ENCODE data around the gene POTEJ. TPM values are rescaled to one million over a fixed set of nuclear protein-coding genes. Genes with fewer than 3 reads are reported as not detected.
"Not testable (repeated sequence)": the region's sequence is repeated elsewhere in the genome, so short reads cannot be mapped to it uniquely, and the experiment has no call there.

POTEJ gene
- total RNA-seq (2013; cell fraction: nucleolus; rRNA removed), result not detected in 2 replicates
- not detected in 2 replicates for total RNA-seq (2014; rRNA removed)
- total RNA-seq (2014; rRNA removed; fragmentation: Illumina TruSeq; extraction: Trizol), result not detected in 2 replicates
- total RNA-seq (2021), result not detected in 2 replicates
- not detected for polyA plus RNA-seq (2011; ENCODE audit: low read depth)
- polyA plus RNA-seq (2011; rRNA removed), result not detected in 2 replicates
- not detected in 2 replicates for polyA plus RNA-seq (2011; cell fraction: cytosol; rRNA removed)
- not detected in 2 replicates for polyA plus RNA-seq (2011; cell fraction: nucleus; rRNA removed)
- polyA plus RNA-seq (2012), result not detected in 2 replicates
- not detected in 2 replicates for polyA plus RNA-seq (2014; fragmentation: Illumina TruSeq; extraction: Trizol)
- polyA plus RNA-seq (2014; fragmentation: Nextera tagmentation; extraction: Ambion mirVana), result not detected
- polyA plus RNA-seq (2014; rRNA removed), result not detected in 2 replicates
- polyA plus RNA-seq (2016; fragmentation: Nextera tagmentation; extraction: Ambion mirVana), result not detected
- not detected in 2 replicates for polyA minus RNA-seq (2011; rRNA and poly(A)+ RNA removed)
- polyA minus RNA-seq (2011; cell fraction: cytosol; rRNA and poly(A)+ RNA removed), result not detected in 2 replicates
- polyA minus RNA-seq (2011; cell fraction: nucleus; rRNA and poly(A)+ RNA removed), result not detected in 2 replicates
- percentile 12 among the genes with signal in this experiment for Bru-seq, nascent RNA
- BruChase-seq, experiment 1, labeled RNA remaining after a 6-hour chase, result percentile 9 among the genes with signal in this experiment
- BruChase-seq, experiment 2, labeled RNA remaining after a 2-hour chase, result percentile 15 among the genes with signal in this experiment
- long read RNA-seq, experiment 1, partial matches to known transcripts, result 0 of 8 reads
- long read RNA-seq, experiment 1, other reads (novel, unspliced or antisense), result 8 of 8 reads
- long read RNA-seq, experiment 2, result 0 reads

DNA sequence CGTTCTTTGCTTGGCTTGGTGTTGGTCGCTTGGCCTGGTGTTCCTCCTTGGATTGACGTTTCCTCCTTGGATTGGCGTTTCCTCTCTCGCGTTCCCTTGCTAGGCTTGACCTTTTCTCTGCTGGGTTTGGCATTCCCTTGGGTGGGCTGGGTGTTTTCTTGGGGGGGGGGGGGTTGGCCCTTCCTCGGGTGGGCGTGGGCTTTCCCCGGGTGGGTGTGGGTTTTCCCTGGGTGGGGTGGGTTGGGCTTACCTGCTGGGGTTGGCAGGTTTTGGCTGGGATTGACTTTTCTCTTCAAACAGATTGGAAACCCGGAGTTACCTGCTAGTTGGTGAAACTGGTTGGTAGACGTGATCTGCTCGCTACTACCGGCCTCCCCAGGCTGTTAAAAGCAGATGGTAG lies at the start of gene POTEJ:
Gene POTEJ (plus strand): TSS at position 301 of the 400 bp plus-strand sequence. CDS start 93 bp downstream, at position 394.
- ATAC-seq; CTCF ChIA-PET; in situ Hi-C loops (cut with MboI): not testable (repeated sequence)

DNA sequence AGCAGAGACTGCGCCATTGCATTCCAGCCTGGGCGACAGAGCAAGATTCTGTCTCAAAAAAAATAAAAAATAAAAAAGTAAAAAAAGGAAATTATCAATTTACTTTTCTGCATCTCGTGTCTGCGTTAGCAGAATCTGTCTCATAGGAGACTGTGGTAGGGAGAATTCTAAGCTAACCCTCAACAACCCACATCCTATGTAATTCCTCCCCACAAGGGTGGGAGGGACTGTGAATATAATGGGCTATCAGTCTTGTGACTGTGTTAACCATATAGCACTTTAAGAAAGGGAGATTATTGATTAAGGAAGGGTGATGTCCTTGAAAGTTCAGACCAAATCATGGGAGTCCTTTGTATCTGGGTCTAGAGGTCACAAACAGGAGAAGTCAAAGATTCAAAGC lies 45.1 kb upstream of the POTEJ start:
- FAIRE-seq; BruUV-seq (replicated peaks); H3K79me2 ChIP-seq (ENCODE audit: control insufficient read depth, insufficient read depth, low read length): not testable (repeated sequence)

More for the DNA sequence above, at the start of gene POTEJ:
- BruUV-seq (replicated peaks); SMC1A ChIA-PET (ENCODE audit: uncharacterized antibody, unreplicated experiment); H2AFZ ChIP-seq (ENCODE audit: control insufficient read depth, low read depth, low read length); DNase-seq (ENCODE audit: low read depth, low spot score); H3K4me3 ChIP-seq; H3K4me1 ChIP-seq (ENCODE audit: control insufficient read depth, insufficient read depth, low read length); H3K9me3 ChIP-seq (replicated peaks; ENCODE audit: control insufficient read depth, insufficient read depth, low read length); H4K20me1 ChIP-seq (ENCODE audit: control insufficient read depth, insufficient read depth); FAIRE-seq; H3K27ac ChIP-seq (ENCODE audit: control insufficient read depth, insufficient read depth); POLR2A ChIA-PET; RAD21 ChIA-PET (ENCODE audit: unreplicated experiment); H3K4me2 ChIP-seq (ENCODE audit: control insufficient read depth, insufficient read depth); H3K36me3 ChIP-seq (ENCODE audit: control insufficient read depth in 2 of 2, insufficient read depth in 2 of 2, low read length in 1 of 2); intact Hi-C loops (cut with micrococcal nuclease; ENCODE audit: unreplicated experiment); H3K9ac ChIP-seq (ENCODE audit: control insufficient read depth, insufficient read depth, low read length); H3K27me3 ChIP-seq (replicated peaks in 1 of 2; ENCODE audit: control insufficient read depth in 2 of 2, insufficient read depth in 2 of 2, low read length in 1 of 2); H3K79me2 ChIP-seq (ENCODE audit: control insufficient read depth, insufficient read depth, low read length): not testable (repeated sequence)
- 6% methylated on average over 3 of the region's 13 CpGs for WGBS (ENCODE audit: insufficient coverage, insufficient replicate concordance, low lambda C conversion rate, missing lambda C conversion rate)

DNA sequence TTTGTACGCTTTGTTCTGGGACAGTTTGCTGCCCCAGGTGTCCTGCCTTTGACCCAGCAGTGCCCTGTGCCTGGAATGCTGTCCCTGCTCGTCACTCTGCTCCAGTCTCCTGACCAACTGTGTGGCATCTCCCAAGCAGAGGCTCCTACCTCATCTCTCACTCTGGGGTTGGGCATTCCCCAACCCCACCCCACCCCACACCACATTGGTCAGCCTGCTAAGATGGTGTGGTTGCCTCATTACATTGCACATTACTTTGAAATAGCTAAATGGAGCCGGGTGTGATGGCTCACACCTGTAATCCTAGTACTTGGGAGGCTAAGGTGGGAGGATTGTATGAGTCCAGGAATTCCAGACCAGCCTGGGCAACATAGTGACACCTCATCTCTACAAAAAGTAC lies 39.3 kb upstream of the POTEJ start:
- H4K20me1 ChIP-seq (ENCODE audit: control insufficient read depth, insufficient read depth); H3K4me2 ChIP-seq (ENCODE audit: control insufficient read depth, insufficient read depth); H3K27ac ChIP-seq (ENCODE audit: control insufficient read depth, insufficient read depth); H3K9me3 ChIP-seq (replicated peaks; ENCODE audit: control insufficient read depth, insufficient read depth, low read length); ATAC-seq; H3K9ac ChIP-seq (ENCODE audit: control insufficient read depth, insufficient read depth, low read length); RAD21 ChIA-PET (ENCODE audit: unreplicated experiment); DNase-seq (ENCODE audit: low read depth, low spot score); H2AFZ ChIP-seq (ENCODE audit: control insufficient read depth, low read depth, low read length); POLR2A ChIA-PET; H3K4me1 ChIP-seq (ENCODE audit: control insufficient read depth, insufficient read depth, low read length); intact Hi-C loops (cut with micrococcal nuclease; ENCODE audit: unreplicated experiment); CTCF ChIA-PET; FAIRE-seq; H3K79me2 ChIP-seq (ENCODE audit: control insufficient read depth, insufficient read depth, low read length); H3K27me3 ChIP-seq (replicated peaks in 1 of 2; ENCODE audit: control insufficient read depth in 2 of 2, insufficient read depth in 2 of 2, low read length in 1 of 2); H3K4me3 ChIP-seq; BruUV-seq (replicated peaks); in situ Hi-C loops (cut with MboI); H3K36me3 ChIP-seq (ENCODE audit: control insufficient read depth in 2 of 2, insufficient read depth in 2 of 2, low read length in 1 of 2); SMC1A ChIA-PET (ENCODE audit: uncharacterized antibody, unreplicated experiment): not testable (repeated sequence)
- WGBS (ENCODE audit: insufficient coverage, insufficient replicate concordance, low lambda C conversion rate, missing lambda C conversion rate), result no CpG with 5 or more reads among the region's 3 CpGs

More for the DNA sequence above, 45.1 kb upstream of the POTEJ start:
- H3K4me1 ChIP-seq (ENCODE audit: control insufficient read depth, insufficient read depth, low read length); H3K4me2 ChIP-seq (ENCODE audit: control insufficient read depth, insufficient read depth); intact Hi-C loops (cut with micrococcal nuclease; ENCODE audit: unreplicated experiment); H3K36me3 ChIP-seq (ENCODE audit: control insufficient read depth in 2 of 2, insufficient read depth in 2 of 2, low read length in 1 of 2); H2AFZ ChIP-seq (ENCODE audit: control insufficient read depth, low read depth, low read length); H3K4me3 ChIP-seq; H3K27me3 ChIP-seq (replicated peaks in 1 of 2; ENCODE audit: control insufficient read depth in 2 of 2, insufficient read depth in 2 of 2, low read length in 1 of 2); RAD21 ChIA-PET (ENCODE audit: unreplicated experiment); H3K9ac ChIP-seq (ENCODE audit: control insufficient read depth, insufficient read depth, low read length); DNase-seq (ENCODE audit: low read depth, low spot score); H4K20me1 ChIP-seq (ENCODE audit: control insufficient read depth, insufficient read depth); SMC1A ChIA-PET (ENCODE audit: uncharacterized antibody, unreplicated experiment); H3K9me3 ChIP-seq (replicated peaks; ENCODE audit: control insufficient read depth, insufficient read depth, low read length); ATAC-seq; in situ Hi-C loops (cut with MboI); CTCF ChIA-PET; H3K27ac ChIP-seq (ENCODE audit: control insufficient read depth, insufficient read depth); POLR2A ChIA-PET: not testable (repeated sequence)
- no CpG with 5 or more reads among the region's 4 CpGs for WGBS (ENCODE audit: insufficient coverage, insufficient replicate concordance, low lambda C conversion rate, missing lambda C conversion rate)

All from GM12878 (cell line).